Stimulated activated CD4-positive, alpha-beta T cell treated with anti-CD3 and anti-CD28 coated beads, Interleukin-1b, Interleukin-23, amount 100 ng/mL, for 24 hours (primary cell): ENCODE data around the gene ZBTB21.

Experiments used
- DNase-seq, 4 experiments: peaks; one replicate each; pipeline ENCODE4 v3.0.0-alpha.2; 2020; ENCODE audit warnings: low read depth in 4 of 4, low spot score in 1 of 4

ZBTB21 gene

DNA sequence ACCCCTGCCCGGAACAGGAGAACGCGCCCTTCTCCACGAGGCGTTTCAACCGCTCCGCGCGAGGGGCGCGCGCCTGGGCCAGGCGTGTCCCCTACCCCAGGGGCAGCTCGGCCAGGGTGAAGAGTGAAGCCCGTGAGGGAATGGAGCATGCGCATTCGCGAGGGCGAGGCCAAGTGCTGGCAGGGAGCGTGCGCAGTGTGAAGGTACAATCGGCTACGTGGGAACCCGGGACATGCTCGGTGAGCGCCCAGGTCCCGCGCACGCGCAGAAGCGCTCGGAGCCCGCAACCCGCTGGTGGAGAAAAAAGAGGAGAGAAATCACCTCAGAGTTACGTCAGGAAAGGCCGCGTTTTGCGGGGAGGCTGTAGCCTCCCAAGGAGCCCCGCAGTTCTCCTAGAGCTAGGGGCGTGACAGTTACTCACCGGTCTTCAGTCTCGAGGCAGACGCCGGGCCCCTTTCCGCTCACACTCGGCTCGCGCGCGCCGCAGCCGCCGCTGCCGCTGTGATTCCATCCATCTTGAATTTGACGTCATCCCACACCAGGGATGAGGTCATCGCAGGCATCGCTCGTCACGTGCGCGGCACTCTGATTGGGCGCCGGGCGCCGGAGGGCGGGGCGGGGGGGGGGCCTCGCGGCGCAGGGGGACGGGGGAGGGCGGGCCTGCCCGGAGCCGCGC lies at the start of gene ZBTB21:
Gene ZBTB21 (minus strand): TSS at position 530 of the 676 bp plus-strand sequence. CDS start 16,265 bp downstream, outside the sequence.
- peak; percentile 92 to 98 (median 97) for DNase-seq

DNA sequence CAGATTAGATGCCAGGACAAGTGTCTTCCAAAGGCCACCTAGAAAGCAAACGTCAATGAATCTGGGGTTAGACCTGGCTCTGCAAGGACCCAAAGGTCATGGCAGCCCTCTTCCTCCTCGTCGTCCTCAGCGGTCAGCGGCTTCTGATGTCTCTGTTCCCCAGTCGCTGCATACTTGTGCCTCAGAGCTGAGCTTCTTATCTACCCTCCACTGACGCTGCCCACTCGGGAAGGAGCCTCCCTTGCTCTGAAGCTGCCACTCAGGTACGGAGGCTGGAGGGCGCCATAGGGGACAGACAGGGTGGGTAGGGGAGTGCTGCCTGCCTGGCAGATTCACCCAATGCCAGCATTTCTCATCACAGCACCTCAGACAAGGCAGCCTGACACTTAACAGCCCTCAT lies 49.6 kb upstream of the ZBTB21 start:
- no peak for DNase-seq

DNA sequence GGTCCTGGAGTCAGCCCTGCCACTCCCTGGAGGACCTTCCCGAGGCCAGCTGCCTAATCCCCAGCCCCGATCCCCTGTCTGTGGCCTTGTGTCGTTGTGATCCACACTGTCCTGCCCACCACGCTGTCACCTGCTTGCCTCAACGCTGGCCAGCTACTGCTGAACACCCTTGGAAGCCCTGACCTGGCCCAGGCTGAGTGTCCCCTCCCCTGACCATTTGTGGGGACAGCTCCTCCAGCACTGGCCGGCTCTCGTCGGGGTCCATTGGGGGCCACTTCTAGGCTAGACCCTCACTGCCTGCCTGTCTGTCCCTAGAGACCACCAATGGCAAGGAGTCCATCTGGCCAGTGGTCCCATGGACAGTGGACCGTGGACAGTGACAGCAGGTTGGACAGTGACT lies 49.0 kb upstream of the ZBTB21 start:
- DNase-seq, result no peak

DNA sequence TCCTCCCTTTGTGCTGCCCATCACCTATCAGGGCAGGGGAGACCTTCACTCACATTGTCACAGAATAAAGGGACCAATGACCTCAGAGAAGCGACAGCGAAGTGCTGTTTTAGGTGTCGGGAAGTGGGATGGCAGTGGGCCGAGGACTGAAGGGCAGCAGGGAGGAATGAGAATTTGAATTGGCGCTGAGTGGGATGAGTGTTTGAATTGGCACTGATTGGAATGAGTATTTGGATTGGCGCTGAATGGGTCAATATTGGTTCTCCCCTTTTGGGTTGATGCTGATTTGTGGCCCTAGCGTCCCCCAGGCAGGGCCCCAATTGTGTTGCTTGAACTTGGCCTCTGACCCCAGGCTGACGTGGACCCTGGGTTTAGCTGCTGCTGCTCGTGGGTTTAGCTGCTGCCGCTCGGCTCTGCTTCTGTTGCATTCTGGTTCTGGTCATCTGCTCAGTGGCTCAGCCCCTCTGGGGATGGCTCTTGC lies 48.5 kb upstream of the ZBTB21 start:
- DNase-seq, result no peak

DNA sequence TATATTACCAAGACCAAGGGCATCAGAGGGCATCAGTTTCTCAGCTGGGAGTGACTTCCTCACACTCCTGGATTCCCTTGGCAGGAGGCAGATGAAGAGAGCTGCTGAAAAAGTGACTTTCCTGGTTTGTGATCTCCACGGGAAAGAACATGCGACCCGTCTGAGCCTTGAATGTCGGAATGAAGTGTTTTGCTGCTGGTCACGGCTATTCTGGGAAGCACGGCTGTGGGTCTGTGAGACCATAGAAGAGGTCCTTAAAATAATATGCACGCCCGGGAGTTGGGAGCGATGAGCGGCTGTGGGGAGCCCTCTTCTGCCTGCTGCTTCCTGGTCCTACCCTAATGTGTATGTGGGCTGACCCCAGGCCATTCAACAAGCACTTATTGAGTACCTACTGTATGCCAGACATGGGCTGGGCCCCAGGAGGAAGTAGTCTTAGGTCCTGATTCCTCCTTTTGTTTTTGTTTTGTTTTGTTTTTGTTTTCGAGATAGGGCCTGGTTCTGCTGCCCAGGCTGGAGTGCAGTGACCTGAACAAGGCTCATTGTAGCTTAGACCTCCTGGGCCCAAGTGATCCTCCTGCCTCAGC lies 47.8 kb upstream of the ZBTB21 start:
- DNase-seq, result no peak

DNA sequence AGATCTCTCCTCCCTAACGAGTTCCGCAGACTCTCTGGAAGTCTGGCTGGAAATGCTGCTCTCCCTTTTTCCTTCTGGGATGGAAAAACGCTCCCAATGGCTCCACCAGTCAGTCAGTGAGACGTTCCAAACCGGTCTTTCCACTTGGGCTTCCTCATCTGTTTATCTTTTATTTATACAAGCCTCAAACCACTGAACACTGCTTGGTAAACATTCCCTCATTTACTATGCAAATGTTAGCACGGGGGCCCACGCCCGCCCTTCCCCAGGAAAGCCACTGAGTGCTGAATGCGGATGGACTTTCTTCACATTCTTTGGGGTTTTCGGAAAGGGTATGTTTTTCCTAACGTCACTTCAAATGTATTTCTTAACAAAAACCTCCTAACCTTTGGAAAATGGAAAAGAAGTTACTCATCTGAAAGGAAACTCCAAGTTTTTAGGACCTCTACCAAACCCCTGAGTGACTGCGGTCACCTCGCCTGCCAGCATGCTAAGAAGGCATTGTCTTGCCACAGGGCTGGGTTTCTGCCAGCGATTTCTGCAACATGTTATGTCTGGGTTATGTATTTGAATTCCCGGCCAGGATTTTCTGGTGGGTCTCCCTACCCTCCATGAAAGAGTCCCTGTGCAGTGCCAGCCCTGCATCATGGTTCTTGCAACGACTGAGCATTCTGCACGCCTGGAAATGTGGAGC lies 47.0 kb upstream of the ZBTB21 start:
- no peak for DNase-seq

DNA sequence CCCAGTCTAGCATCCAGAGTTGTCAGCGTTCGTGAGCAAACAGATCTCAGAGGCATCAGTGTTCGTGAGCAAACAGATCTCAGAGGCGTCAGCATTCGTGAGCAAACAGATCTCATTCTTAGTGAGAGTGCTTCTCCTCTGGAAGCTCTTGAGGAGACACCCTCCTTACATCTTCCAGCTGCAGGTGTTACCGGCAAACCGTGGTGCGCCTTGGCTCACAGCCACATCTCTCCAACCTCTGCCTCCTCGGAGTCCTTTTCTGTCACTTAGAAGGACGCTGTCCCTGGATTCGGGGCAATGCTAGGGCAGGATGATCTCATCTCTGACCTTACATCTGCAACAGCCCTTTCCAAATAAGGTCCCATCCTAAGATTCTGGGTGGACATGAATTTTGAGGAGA lies 46.3 kb upstream of the ZBTB21 start:
- no peak for DNase-seq

DNA sequence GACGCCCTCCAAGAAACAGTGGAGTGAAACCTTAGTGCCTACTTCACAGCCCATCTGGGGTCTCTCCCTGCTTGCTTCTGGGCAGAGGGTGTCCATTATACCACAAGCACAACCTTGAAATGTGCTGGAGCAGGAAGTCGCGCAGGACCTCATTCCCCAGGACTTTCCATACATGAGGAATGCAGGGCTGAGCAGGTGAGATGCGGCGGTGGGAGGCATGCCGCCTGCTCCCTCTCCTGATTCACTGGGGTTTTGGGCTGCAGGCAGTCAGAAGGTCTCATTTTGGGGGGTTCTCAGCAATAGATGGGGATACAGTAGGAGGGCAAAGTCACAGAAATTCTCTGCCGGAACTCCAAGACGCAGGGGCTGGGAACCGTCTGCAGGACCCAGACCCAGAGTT lies 45.3 kb upstream of the ZBTB21 start:
- DNase-seq, result no peak

DNA sequence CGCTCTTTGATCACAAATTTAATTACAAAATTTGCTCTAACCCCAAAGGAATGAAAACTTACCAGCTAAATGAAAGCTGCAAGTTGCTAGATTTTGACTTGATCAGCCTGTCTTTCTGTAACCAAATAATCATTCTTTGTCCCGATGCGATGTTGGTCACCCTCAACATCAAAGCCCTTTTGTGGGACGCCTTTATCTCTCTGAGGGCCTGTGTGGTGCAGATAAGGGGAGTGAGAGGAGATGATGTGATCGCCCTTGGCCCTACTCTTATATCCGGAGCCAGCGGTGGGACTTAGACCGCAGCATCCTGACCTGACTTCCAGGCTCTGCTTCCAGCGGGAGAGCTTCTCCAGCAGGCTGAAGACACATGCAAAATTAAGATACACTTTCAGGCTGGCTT lies 41.6 kb upstream of the ZBTB21 start:
- no peak for DNase-seq

DNA sequence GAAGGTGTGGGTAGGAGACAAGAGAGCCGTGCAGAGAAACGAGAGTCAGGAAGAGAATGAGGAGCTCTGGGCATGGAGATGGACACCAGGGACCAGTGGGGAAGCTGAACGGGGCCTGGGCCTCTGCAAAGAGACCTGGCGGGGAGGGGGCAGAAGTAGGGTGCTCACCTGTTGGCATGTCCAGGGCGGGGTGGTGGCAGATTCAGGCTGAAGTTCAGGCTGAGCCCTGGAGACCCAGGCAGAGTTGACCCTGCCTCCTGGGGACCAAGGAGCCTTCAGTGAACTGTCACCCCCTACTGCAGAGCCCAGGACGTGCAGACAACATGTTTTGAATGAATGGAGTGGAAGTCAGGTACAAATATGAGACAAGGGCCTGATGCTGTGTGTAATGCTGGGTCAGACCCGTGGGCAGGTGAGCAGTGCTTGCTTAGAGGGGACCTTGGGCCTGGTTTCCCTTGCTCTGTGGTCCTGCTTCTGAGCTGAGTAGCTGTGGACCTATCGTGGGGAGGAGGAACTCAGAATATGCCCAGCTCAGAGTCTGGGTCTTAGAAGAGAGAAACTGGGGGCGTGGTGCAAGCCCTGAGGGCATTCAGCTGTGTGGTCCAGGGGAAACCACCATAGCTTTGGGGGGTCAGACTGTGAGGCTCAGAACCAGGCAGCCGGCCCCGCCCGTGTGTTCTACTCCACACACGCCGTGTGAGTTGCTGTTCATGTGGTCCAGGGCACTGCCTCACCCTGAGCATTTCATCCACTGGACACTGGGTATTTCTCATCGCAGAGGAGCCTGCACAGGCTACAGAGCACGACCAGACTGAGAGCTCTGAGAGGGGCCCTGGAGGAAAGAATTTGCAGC lies 39.6 kb upstream of the ZBTB21 start:
- no peak for DNase-seq

DNA sequence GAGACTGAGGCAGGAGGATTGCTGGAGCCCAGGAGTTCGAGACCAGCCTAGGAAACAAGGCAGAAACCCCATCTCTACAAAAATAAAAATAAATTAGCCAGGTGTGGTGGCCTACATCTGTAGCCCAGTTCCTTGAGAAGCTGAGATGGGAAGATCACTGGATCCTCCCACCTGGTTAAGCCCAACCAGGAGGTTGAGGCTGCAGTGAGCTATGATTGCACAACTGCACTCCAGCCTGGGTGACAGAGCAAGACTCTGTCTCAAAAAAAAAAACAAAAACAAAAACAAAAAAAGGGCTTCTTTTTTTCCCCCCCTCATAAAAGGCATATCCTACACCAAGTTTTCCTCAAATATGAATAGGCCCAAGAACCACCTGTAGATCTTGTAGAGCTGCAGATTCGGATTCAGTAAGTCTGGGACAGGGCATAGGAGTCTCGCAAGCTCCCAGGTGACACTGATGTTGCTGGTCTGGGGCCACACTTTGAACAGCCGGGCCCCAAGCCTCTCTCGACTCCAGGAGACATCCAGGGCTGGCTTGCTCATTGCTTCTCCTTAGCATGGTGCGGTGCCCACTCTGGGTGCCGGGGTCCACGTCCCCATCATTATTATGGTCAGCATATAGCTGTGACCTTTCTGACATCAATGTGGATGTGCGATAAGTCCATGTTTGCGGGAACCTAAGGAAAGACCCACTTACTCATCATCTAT lies 38.9 kb upstream of the ZBTB21 start:
- no peak for DNase-seq

DNA sequence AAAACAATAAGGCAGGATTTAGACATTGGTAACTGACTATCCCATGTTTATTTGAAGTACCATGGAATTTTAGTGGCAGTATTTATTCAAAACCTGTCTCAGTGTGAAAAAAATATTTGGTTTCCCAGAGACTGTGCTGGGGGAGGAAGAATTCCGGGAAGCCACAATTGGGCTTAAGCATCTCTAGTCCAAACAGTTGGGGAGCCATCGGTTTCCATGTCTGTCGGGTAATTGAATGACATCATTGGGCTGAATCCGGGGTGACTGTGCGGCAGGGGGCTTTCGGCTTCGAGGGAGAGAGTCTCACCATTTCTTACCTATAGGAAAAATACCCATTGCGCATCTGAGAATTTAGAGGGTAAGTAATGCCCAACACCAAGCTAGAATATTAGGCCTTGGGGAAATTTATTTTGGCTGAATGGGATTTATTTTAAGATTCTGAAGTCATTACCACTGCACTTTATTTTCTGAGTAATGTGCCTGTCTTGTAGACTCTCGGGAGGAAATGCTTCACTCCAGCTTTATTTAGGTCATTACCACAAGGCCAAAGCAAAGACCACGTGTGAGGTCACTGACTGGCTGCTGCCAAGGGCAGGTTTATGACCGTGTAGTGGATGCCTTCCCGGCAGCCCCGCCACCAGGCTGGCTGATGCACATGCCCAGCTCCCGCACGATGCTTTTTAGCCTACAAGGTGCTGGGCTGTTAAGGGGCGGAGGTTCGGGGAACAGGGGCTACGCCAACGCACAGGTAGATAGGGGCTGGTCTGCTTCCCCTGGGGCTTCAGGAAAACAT lies 37.9 kb upstream of the ZBTB21 start:
- DNase-seq, result no peak

DNA sequence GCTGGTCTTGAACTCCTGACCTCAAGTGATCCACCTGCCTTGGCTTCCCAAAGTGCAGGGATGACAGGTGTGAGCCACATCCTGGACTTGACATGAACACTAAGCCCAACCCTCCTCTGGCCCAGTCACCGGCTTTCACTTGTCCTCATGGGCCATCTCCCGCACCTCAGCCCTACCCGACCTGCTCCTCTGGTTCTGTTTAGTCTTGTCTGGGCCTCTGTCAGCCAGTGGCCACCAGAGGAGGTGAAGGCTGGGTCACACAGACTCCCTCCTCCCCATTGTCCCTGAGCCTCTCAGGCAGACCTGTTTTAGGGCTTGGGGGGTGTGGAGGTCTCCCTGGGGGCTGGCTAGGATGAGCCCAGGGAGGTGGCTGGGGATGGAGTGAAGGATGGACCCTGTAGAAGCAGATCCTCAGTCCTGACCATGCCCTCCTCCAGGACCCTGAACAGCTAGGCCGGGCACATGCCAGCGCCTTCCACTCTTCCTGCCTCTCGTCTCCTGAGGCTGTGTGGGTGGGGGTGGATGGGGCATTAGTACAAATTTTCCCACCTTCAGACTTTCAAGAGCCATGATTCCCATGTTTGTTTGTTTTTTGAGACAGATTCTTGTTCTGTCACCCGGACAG lies 34.8 kb upstream of the ZBTB21 start:
- no peak for DNase-seq

DNA sequence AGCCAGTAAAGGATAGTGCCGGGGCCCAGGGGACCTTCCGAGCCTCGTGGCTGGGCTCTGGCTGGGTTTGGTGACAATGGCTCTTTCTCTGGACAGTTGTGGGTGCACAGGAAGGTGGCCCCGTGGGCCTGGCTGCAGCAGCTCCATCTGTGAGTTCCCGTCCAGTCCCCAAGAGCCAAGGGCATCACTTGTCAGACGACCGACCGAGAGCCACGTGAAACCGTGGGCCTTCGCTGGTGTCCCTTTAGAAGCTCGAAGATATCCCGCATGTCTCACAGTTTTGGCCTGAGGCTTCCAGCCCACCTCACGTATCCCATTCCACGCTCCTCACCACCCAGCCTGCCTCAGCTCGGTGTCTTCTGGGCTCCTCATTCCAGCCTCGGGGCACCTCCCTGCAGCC lies 33.8 kb upstream of the ZBTB21 start:
- no peak for DNase-seq

DNA sequence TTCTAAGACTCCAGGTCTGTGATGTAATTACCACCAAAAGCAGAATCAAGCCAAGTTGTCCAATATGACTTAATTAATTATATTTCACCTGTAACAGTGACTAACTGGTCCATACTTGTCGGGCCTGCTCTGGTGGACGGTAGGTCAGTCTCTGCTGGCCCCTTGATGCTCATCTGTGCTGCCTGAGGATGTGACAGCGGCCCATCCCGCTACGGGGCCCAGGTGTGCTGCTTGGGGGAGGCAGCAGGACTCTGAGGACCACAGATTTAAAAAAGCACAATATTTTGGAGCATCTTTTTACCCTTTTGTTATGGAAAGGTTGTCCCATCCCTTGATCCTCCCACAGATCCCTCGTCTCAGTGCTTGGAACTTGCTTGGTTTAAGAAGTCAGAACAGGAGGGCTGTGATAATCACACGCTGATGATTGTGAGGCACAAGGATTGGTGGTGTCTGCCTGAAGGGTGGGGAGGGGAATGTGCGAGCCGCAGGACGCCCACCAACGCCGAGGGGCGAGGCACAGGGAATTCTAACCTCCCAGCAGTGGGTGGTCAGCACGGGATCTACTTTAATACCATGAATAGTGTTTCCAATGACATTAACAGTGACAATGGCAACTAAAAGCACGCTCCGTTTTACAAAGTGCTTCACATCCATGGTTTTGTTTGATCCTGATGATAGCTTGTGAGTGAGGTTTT lies 33.2 kb upstream of the ZBTB21 start:
- no peak for DNase-seq

DNA sequence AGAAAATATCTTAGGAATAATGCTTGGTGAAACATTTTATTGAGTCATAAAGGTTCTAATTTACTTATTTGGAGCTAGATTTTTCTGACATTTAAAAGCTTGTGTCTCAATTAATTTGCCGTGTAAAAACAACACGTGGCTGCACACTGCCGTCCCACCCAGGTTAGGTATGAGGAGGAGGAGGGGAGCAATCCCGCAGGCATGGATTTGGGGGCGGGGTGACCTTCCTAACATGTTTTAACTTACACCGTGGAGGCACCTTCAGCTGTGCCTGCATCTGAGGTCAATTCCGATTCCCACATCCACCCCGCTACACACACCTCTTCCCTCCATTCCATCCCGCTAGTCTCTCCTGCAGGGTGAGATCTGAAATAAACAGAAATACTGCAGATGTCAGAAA lies 32.5 kb upstream of the ZBTB21 start:
- no peak for DNase-seq

DNA sequence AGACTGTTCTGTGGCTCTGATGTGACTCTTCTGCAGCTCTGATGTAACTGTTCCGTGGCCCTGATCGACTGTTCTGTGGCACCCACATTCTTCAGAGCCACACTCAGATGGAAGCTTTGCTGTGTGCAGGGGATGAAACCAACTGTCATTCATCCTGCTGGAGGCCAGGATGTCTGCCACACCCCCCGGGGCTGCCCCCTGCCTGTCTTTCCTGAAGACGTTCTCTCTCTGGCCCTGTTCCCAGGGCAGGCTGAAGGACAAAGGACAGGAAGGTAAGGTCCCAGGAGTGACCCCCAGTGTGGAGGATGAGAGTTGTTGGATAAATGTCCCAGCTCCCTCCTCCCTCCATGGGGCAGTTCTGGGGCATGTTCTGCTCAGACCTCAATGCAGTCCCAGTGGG lies 31.6 kb upstream of the ZBTB21 start:
- no peak for DNase-seq

DNA sequence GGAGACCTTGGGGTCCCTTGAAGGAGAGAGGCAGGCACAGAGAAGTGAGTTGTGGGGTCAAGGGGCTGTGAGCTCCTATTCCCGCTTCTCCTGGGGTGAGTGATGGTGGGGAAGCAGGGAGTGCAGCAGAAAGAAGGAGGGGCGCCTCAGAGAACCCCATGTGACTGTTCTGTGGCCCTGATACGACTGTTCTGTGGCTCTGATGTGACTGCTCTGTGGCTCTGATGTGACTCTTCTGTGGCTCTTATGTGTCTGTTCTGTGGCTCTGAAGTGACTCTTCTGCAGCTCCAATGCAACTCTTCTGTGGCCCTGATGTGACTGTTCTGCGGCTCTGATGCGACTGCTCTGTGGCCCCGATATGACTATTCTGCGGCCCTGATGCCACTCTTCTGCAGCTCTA lies 31.1 kb upstream of the ZBTB21 start:
- DNase-seq, result no peak
